HG03175 (cell line): ENCODE results near the gene RGL2.
"Not testable (repeated sequence)": the region's sequence is repeated elsewhere in the genome, so short reads cannot be mapped to it uniquely, and the experiment has no call there.

Experiments used
- ATAC-seq: cut with Tn5 transposase; IDR thresholded peaks from one replicate; pipeline ENCODE4 v1.9.1; 2021; ENCODE audit warnings: mild to moderate bottlenecking, moderate library complexity; ENCODE audit not compliant: unreplicated experiment

RGL2 gene, protein sequence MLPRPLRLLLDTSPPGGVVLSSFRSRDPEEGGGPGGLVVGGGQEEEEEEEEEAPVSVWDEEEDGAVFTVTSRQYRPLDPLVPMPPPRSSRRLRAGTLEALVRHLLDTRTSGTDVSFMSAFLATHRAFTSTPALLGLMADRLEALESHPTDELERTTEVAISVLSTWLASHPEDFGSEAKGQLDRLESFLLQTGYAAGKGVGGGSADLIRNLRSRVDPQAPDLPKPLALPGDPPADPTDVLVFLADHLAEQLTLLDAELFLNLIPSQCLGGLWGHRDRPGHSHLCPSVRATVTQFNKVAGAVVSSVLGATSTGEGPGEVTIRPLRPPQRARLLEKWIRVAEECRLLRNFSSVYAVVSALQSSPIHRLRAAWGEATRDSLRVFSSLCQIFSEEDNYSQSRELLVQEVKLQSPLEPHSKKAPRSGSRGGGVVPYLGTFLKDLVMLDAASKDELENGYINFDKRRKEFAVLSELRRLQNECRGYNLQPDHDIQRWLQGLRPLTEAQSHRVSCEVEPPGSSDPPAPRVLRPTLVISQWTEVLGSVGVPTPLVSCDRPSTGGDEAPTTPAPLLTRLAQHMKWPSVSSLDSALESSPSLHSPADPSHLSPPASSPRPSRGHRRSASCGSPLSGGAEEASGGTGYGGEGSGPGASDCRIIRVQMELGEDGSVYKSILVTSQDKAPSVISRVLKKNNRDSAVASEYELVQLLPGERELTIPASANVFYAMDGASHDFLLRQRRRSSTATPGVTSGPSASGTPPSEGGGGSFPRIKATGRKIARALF

GRCh38 chr6:33298773-33299236 lies at the start of gene RGL2:
RGL2 (minus strand) TSS chr6:33298942; CDS start chr6:33298610, 332 bp downstream.
- ATAC-seq, result peak; percentile 28

DNA sequence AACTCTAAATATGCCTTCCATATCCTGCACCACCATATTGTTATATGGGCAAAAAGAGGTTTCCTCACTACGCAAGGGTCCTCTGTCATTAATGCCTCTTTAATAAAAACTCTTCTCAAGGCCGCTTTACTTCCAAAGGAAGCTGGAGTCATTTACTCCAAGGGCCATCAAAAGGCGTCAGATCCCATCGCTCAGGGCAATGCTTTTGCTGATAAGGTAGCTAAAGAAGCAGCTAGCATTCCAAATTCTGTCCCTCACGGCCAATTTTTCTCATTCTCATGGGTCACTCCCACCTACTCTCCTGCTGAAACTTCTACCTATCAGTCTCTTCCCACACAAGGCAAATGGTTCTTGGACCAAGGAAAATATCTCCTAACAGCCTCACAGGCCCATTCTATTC lies 49.1 kb upstream of the RGL2 start:
- ATAC-seq, result no peak

GRCh38 chr6:33346972-33347371 lies 48.2 kb upstream of the RGL2 start:
- not testable (repeated sequence) for ATAC-seq

GRCh38 chr6:33344701-33345697 lies 46.3 kb upstream of the RGL2 start:
- ATAC-seq, result peak; percentile 20

- ATAC-seq, result peak; percentile 57
Observed at GRCh38 chr6:33343953-33344611, 45.3 kb upstream of the RGL2 start.

DNA sequence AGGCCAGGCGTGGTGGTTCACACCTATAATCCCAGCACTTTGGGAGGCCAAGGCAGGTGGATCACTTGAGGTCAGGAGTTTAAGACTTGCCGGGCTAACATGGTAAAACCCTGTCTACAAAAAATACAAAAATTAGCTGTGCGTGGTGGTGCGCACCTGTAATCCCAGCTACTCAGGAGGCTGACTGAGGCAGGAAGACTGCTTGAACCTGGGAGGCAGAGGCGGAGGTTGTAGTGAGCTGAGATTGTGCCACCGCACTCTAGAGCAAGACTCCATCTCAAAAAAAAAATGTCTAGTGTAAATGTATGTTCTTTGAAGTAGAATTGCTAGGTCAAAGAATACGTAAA lies 44.8 kb upstream of the RGL2 start:
- not testable (repeated sequence) for ATAC-seq

DNA sequence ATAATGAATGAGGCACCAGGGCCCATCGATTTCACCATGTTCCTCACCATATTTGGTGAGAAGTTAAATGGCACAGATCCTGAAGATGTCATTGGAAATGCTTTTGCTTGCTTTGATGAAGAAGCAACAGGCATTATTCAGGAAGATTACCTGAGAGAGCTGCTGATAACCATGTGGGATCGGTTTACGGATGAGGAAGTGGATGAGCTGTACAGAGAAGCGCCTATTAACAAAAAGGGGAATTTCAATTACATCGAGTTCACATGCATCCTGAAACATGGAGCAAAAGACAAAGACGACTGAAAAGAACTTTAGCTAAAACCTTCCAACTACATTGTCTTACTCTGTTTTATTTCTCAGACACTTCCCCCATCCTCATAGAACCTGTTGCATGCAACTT lies 40.5 kb upstream of the RGL2 start:
- no peak for ATAC-seq

- ATAC-seq, result no peak
Observed at GRCh38 chr6:33336495-33336894, 37.8 kb upstream of the RGL2 start.

DNA sequence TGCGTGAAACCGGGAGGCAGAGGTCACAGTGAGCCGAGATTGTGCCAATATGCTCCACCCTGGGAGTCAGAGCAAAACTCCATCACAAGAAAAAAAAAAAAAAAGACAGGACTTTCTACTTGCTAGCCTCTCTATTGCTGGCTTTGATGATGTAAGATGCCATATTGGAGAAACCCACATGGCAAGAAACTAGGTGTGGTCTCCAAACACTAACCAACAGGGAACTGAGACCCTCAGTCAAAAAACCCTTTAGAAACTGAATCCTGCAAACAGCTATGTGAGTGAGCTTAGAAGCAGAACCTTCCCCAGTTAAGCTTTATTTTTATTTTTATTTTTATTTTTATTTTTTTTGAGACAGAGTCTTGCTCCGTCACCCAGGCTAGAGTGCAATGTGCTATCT lies 37.2 kb upstream of the RGL2 start:
- no peak for ATAC-seq

GRCh38 chr6:33333666-33334065 lies 34.9 kb upstream of the RGL2 start:
- ATAC-seq, result no peak

GRCh38 chr6:33330736-33331135 lies 32.0 kb upstream of the RGL2 start:
- ATAC-seq, result no peak

DNA sequence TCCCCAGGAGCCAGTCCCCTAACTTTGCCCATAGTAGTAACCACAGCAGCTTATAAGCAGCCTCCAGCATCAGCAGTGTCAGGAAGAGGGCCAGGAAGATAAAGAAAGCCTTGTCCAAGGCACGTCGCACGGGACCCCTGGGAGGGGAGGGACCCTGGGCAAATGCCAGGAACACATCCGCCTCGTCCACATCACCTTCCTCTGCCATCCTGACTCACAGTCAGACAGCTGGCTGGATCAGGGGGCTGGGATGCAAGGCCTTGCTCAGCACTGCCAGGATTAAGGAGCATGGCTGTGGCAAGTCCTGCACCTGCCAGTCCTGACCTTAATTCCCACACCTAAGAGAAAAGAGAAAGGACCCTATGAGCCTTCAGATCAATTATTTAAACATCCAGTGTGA lies 30.3 kb upstream of the RGL2 start:
- no peak for ATAC-seq

GRCh38 chr6:33324125-33324524 lies 25.4 kb upstream of the RGL2 start:
- no peak for ATAC-seq

- ATAC-seq, result no peak
Observed at GRCh38 chr6:33323623-33323948, 24.8 kb upstream of the RGL2 start.

GRCh38 chr6:33321227-33321626 lies 22.5 kb upstream of the RGL2 start:
- ATAC-seq, result no peak

DNA sequence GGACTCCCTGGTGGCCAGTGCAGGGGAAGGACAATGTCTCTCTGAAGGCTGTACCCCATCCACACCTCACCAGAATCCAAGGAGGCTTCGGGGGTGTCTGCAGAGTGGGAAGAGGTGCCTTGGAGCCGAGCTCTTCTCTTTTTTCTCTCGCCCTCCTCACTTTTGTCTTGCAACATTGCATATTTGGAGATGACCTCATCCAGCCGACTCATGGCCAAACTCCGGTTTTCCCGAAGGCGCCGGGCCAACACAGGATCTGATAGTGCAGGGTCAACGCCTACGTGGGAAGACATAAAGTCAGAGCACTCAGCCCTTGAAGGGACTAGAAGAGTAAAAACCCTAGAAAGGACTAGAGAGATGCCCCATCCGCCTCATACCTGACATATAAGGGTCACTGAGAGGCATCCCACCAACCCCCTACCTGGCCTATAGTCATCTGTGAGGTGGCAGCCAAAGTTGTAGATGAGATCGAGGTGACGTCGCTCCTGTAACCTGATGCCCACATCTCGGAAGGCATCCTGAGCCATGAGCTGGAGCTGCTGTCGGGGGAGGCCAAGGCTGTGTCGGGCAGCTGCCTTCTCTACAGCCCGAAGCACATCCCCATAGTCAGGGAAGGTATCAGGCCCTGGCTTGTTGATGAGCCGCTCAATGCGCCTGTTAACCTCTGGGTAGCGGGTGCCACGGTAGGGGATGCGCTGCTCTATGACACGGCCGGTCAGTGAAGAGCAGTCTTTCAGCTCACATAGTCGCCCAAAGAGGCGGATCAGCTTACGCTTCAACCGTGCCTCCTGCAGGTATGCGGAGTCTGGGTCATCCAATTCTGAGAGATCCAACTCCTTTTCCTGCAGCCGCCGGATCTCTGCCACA lies 21.8 kb upstream of the RGL2 start:
- no peak for ATAC-seq

- ATAC-seq, result no peak
Observed at GRCh38 chr6:33319939-33320314, 21.2 kb upstream of the RGL2 start.

DNA sequence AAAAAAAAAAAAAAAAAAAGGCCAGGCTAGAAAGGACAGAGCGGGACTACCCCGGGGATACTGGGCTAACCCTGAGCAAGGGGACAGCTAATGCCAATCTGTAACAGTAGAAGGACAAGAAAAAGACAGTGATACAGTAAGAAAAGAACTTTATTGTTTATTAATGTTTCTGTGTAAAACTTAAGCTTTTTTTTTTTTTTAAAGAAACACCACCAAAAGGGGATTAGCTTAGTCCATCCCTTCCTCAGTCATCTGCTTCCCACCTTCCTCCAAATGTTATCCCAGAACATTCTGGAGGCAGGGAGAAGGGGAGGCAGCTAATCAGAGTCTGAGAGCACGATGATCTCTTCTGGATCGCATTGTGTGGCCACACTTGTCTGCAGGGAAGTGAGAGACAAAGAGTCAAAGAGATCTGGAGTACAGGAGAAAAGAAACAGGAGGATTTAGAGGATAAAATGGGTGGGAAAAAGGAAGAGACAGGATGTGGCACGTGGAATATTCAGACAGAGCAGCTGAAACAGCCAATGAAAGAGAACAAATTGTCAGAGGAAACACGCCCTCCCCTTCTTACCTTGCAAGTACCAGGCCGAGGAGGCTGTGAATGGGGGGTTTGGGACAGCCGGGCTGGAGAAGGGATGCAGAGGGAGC lies 19.8 kb upstream of the RGL2 start:
- no peak for ATAC-seq
